OCI-M1 (cell line): ENCODE measurements around the gene SSU72.
"Not testable (repeated sequence)": the region's sequence is repeated elsewhere in the genome, so short reads cannot be mapped to it uniquely, and the experiment has no call there.

Experiments used
- DNase-seq: peaks from one replicate; lab custom pipeline; 2025; lab: John Stamatoyannopoulos, UW

The SSU72 gene

DNA sequence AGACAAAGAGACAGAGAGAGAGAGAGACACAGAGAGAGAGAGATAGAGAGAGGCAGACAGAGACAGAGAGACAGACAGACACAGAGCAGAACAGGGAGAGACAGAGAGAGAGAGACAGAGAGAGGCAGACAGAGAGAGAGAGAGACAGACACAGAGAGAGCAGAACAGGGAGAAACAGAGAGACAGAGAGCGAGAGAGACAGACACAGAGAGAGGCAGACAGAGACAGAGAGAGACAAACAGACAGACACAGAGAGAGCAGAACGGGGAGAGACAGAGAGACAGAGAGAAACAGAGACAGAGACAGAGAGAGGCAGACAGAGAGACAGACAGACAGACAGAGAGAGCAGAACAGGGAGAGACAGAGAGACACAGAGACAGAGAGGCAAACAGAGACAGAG is 20.7 kb upstream of the SSU72 start:
- not testable (repeated sequence) for DNase-seq

GRCh38 chr1:1594602-1595260 is 20.1 kb upstream of the SSU72 start:
- no peak for DNase-seq

- no peak for DNase-seq
Measured at GRCh38 chr1:1593834-1594601, 19.4 kb upstream of the SSU72 start.

DNA sequence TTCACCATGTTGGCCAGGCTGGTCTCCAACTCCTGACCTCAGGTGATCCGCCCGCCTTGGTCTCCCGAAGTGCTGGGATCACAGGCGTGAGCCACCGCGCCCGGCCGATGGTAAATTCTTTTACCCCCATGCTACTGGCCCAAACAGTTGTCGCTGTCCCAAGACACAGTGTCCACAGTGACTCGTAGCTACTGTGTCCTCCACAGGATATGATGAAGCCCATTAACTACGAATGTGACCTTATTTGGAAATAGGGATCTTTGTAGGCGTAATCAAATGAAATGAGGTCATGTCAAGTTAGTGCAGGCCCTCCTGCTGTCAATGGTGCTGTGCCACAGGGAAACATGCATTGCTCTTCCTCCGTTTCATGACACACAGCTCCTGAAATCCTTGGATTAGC is 16.8 kb upstream of the SSU72 start:
- DNase-seq = no peak

DNA sequence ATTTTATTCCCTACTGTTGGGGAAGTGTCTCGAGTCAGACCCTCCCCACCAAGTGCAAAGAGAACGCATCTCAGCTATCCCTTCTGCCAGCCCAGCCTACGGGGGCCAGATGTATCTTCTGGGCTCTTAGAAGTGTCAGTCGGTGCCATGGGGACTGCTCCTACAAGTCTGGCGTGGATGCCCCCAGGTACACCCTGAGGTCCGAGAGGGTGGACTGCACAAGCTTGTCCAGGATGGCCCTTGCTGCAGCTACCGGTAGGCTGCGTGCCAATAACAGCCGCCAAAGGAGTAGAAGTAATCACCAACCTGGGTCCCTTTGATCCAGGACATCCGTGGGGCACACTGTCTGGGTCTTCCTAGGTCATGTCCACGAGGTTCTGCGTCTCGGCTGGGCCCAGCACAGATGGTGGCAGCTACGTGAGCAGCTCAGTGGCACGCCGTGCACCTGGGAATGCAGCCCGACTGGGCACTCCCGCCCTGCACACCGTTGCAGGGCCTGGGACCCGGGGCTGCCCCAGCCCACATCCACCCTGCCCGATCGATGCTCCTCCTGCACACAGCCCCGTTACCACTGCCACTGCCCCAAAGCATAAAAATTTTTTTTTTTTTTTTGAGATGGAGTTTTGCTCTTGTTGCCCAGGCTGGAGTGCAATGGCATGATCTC is 8.8 kb upstream of the SSU72 start:
- DNase-seq = no peak

GRCh38 chr1:1582585-1583346 is 8.1 kb upstream of the SSU72 start:
- DNase-seq = no peak

DNA sequence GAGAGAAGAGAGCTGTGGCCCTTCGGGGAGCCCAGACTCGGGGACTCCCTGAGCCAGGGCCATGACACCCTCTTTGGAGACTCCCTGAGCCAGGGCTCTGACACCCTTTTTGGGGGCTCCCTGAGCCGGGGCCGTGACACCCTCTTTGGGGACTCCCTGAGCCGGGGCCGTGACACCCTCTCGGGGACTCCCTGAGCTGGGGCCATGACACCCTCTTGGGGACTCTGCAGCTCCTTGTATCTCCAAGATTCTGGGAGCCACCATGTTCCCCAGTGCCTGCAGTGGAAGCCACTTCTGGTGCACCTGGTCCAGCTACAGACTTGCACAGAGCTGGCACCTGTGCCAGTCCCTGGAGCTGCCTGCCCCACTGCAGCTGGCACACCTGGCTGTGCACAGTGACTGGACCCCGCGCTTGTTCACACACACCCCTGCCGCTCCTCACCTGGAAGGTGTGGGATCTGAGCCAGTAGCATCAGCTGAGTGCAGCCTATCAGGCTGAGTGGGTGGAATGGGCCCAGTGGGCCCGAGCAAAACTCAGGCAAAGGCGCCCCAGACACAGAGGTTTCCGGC is 3.8 kb upstream of the SSU72 start:
- DNase-seq = no peak

GRCh38 chr1:1577367-1578011 is 2.8 kb upstream of the SSU72 start:
- no peak for DNase-seq

DNA sequence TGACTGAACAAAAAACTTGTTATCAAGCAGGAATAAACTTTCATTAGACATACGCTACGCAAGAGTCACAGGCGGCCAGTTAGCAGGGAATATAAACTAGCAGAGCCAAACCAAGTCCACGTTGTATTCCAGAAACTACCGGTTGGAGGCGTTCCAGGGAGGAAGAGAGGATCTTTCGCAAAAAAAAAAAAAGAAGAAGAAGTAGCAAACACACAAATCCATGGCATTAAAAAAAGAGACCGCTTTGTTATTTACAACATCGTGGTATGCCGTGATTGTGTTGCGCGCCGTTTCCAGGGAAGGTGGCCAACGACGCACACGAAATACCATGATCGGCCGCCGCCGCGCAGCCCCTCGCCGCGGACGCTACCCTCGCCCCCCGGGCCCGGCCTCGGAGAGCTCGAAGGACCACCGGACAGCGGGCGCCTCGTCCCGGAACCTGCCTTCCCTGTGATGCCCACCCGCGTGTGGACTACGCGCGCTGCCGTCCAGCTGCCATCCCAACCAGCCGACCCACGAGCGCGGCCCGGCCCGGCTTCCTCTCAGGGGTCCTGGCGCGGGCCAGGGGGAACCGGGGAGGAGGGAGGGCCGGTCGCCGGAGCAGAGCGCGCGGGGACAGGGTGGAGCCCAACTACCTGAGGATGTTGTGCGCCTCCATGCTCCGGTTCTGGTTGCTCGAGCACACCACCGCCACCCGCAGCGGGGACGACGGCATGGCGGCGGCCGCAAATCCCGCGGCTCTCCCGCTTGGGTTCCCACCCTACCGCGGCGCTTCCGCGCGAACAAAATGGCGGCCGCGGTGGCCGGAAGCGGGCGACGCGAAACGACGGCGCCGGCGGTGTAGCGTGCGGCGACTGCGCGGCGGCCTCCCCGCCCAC is 581 bp downstream of the SSU72 start:
- DNase-seq = peak; percentile 85

- DNase-seq = no peak
Measured at GRCh38 chr1:1569341-1569740, 5.3 kb downstream of the SSU72 start.

GRCh38 chr1:1567891-1568291 is 6.8 kb downstream of the SSU72 start:
- no peak for DNase-seq

DNA sequence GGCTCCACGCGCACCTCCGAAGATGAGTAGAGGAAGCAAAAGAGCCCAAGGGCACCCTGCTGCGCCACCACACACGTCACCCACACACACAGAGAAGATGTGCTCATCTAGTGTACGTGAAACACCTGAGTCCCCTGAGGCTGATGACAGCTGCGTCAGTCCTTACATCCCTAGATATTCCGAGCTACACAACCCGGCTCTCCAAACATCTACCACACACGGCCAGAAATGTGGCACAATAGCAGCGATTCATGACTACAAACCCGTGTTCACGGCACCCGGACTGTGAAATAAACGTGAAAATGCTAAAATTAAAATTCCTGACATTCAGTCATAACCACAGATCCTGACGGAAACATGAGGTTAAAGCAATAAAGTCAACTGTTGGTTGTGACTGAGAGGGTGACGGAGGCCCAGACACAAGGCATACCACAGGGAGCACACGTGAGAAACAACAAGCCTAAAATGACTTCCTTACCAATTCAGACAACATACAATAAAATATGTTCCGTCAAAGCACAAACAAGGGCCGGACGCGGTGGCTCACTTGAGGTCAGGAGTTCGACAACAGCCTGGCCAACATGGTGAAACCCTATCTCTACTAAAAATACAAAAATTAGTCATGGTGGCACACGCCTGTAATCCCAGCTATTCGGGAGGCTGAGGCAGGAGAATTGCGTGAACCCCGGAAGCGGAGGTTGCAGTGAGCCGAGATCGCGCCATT is 7.3 kb downstream of the SSU72 start:
- DNase-seq = no peak

GRCh38 chr1:1565340-1565739 is 9.3 kb downstream of the SSU72 start:
- DNase-seq = no peak

DNA sequence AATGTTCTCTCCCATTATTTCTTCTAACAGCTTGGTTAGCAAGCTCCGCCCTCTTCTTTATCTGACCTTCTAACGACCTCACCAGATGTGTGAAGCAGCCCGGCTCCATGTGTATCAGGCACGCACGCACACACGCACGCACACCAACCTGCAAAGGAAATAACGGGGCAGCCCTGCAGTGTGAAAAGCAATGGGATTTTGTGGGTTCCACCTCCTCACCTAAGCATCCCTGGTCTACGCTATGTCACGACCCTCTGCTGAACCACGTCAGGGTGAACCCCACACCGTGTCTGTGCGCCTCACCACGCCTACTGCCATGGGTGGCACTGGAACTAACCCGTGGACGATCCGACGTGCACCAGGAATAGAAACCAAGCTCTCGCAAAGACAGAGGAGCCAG is 10.4 kb downstream of the SSU72 start:
- DNase-seq = no peak

DNA sequence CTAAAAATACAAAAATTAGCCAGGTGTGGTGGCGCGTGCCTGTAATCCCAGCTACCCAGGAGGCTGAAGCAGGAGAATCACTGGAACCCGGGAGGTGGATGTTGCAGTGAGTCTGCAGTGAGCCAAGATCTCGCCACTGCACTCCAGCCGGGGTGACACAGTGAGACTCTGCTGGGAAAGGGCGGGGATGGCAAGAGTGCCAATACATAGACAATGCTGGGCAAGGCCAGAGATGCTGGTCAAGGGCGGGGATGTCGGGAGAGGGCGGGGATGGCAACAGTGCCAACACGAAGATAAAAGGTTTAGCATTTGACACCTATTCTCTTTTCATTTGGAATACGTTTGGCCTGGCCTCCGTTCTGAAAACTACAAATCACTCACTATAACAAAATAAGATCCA is 11.0 kb downstream of the SSU72 start:
- DNase-seq = no peak

DNA sequence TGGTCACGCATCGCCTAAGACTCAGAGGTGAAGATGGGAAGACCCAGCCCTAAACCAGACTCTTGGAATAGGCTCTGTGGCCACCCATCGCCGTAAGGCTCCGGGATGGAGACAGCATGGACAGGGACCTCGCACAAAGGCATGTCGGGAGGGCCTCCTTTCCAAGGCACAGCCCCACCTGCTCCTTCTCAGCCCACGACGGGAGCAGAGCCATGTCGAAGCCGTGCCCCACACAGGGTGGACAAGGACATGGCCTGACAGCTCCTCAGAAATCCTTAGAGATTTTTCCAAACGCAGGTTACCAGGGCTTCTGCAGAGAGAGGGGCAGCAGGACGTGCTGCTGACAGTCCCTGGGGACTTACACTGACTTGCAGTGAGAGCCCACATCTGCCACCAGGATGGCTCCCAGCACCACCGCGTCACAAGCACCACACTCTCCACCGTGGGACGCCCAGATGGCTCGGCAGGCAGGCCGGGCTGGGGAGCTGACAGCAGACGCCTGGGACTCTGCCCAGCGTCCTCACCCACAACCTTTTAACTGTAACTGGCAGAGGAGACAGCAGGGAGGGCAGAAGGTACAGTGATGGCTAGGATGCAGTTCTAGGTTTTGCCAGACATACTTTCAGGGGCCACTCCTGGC is 12.0 kb downstream of the SSU72 start:
- no peak for DNase-seq

- no peak for DNase-seq
Measured at GRCh38 chr1:1561801-1562470, 12.7 kb downstream of the SSU72 start.

GRCh38 chr1:1560178-1560577 is 14.5 kb downstream of the SSU72 start:
- no peak for DNase-seq

DNA sequence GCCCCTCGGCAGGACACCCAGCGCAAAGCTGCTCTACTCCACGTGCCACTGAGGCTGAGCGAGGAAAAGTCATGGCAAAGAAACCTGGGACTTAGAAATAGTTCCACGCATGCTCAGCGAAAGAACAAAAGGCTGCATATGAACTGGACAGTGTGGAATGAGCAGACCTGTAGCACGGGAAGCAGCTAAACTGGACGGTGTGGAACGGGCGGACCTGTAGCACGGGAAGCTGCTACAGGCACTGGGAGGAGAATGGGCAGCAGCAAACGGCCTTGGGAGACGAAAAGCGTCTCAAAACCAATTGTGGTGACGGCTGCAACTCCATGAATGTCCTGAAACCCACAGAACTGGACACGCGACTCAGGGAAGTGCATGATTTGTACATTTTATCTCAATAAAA is 15.6 kb downstream of the SSU72 start:
- DNase-seq = no peak
